Posterior cingulate gyrus (tissue), 11 donors: Measurements from ENCODE around the gene RFX1.

Experiments used
- DNase-seq, 10 donors: peaks; one replicate each; pipeline versions ENCODE4 v3.0.0 to v3.0.0-alpha.2; 2020 to 2021; ENCODE audit warnings: mixed read lengths in 3 of 10
- intact Hi-C: fragments of 100-400 bp; cut with DNase I; formaldehyde crosslinking; loops from one replicate; pipeline ENCODE4 v1.15.1; 2023

The RFX1 gene

DNA sequence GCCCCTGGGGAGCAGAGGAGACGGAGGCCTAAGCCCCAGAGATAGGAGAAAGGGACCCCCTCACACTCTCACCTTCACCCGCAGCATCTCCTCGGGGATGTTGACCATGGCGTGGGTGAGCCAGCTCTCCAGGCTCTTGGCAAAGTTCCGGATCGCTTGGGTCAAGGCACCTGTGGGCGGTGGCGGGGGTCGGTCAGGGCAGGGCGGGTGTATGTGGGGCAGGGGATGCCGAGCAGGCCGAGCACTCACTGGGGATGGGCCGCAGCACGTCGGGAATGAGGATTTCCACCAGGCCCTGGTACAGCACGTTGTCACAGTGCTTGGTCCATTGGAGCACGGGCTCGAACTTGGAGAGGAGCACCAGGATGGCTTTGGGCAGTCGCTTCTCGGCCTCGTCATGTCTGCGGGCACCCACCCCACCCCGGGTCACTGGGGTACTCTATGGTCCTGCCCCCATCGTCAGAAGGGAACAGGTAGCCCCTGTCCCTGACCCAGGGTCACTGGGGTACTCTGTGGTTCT lies 40.7 kb downstream of the RFX1 start:
- intact Hi-C loops: no loop called here
- no peak for DNase-seq

GRCh38 chr19:13964776-13965175 lies 41.3 kb downstream of the RFX1 start:
- DNase-seq: no peak
- intact Hi-C loops: no loop called here

DNA sequence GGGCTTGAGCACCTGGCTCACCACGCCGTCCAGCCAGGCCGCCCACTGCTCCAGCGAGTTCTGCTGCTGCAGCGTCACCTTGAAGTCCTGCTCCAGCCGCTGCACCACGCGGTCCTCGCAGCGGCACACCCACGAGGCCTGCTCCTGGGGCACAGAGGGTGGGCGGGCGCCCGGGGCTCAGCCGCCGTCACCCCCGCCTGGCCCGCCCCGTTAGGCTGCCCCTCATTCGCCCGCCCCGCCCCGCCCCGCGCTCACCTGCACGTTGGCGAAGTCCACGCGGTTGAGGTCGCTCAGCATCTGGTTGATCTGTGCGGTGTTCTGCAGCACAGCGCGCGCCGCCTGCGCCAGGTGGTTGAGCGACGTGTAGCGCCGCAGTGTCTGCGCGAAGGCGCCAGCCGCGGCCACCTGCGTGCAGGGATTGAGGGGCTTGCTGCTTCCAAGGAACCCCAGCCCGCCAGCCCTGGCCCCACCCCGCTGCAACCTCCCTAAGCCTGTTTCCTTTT lies 42.5 kb downstream of the RFX1 start:
- no peak for DNase-seq

GRCh38 chr19:13962699-13963602 lies 43.2 kb downstream of the RFX1 start:
- no peak for DNase-seq

More for the DNA sequence above, 42.5 kb downstream of the RFX1 start:
- intact Hi-C loops: no loop called here

GRCh38 chr19:13961826-13962698 lies 44.1 kb downstream of the RFX1 start:
- DNase-seq: no peak
- intact Hi-C loops: no loop called here

More at GRCh38 chr19:13962699-13963602, 43.2 kb downstream of the RFX1 start:
- intact Hi-C loops: no loop called here

DNA sequence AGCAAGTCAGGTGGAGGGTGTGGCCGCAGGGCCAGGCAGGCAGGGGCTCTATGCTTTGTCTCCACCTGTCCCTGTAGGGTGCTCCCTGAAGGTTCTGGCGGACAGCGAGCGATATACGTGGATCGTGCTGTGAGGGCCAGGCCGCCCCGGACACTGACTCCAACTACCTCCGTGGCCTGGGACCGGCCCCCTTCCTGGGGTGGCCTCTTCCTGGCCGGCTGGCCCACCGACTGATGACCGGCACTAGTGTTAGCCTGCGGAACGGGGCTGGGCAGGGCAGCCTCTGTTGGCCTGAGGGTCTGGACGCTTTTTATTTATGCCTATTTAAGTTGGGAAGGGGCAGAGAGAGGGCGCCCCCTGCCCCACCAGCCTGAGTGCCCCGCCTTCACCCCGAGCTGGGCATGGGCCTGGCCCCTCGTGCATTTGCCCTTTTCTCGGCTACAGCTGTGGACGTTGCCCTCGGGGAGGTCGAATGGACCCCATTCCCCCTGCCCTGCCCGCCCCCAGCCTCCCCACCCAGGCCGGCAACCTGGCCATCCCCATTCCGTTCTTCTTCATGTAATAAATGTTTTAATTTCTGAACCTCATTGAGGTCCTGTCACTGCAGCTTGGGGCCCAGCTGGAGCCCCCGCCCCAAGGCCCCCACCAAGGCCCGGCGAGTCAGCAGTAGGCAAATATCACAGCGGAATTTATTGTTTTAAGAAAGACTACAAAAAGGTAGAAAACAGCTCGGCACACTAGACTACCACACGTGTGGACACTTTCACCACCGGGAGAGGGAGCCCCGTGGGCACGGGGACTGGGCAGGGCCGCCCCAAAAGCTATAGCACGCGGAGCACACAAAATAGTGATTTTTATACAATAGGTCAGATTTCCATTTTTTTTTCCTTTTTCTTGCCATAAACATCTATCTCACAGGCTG lies 45.0 kb downstream of the RFX1 start:
- no peak for DNase-seq
- intact Hi-C loops: no loop called here

GRCh38 chr19:13959962-13960862 lies 45.9 kb downstream of the RFX1 start:
- intact Hi-C loops: loop anchor here (10.0 kb wide), 1 partner anchor 55 kb away; the partner anchor contains the start of genes BRME1 and CC2D1A
- no peak for DNase-seq

- no peak for DNase-seq
- intact Hi-C loops: loop anchor here (10.0 kb wide), 1 partner anchor 55 kb away; the partner anchor contains the start of genes BRME1 and CC2D1A
These were observed 46.8 kb downstream of the RFX1 start for GRCh38 chr19:13959141-13959961.

DNA sequence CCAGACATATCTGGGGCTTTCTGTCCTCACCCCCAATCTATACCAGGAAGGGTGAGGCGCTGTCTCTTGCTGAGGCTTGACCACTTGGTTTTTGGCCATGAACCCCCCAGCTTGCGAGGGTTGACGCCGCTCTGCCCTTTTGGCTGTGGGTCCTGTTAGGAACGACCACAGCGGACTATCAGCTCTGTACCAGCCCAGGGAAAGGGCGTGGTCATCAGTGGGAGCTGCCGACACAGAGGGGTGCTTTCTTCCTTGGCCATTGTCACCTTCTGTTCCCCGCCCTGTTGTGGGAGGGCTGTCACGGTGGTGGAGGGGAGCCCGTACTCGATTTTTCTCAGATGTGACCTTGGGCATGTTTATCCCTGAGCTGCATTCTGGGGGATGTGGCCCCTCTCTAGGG lies 48.1 kb downstream of the RFX1 start:
- intact Hi-C loops: loop anchor here (10.0 kb wide), 1 partner anchor 53 kb away; the partner anchor contains the start of genes BRME1 and CC2D1A
- no peak for DNase-seq

DNA sequence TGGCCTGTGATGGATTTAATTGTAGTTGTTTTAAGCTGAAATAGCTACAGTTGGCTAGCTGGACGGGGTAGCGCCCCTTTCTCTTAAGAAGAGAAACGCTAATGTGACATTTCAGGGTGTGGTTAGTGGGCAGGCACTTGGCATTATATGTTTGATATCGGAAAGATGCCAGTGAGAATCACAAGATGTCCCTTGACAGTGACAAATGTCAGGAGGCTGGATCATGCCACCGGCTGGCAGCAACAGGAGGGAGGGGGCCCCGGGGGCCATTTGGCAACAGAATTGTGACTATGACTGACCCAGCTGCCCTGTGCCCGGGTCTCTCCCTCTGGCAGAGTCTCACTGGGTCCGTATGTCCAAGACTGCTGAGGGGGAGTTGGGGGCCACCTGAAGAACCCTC lies 49.1 kb downstream of the RFX1 start:
- intact Hi-C loops: loop anchor here (10.0 kb wide), 1 partner anchor 52 kb away; the partner anchor contains the start of genes BRME1 and CC2D1A
- DNase-seq: no peak

- no peak for DNase-seq
- intact Hi-C loops: loop anchor here (10.0 kb wide), 1 partner anchor 52 kb away; the partner anchor contains the start of genes BRME1 and CC2D1A
These were observed 49.8 kb downstream of the RFX1 start for GRCh38 chr19:13956365-13956744.

DNA sequence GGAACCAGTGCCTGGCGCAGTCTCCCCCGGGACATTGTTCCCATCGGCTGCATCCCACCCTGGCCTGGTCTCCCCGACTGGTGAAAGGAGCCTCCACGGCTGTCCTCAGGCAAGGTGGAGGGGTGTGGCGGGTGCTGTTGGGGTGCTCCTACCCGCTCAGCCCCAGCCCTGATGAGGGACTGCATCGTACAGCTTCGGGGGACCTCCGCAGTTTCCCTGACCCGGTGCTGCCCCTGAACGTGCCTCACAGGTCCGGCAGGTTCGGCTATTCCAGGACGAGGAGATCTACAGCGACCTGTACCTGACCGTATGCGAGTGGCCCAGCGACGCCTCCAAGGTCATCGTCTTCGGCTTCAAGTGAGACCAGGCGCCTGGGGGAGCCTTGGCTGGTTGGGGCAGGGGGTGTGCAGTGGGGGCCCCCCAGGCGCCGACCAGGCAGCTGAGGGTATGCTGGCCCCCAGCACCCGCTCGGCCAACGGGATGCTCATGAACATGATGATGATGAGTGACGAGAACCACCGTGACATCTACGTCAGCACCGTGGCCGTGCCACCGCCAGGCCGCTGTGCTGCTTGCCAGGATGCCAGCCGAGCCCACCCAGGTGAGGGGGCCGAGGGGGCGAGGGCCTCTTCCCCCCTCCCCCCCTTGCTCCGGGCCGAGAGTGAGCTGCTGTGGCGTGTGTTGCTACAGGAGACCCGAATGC lies 50.3 kb downstream of the RFX1 start:
- intact Hi-C loops: loop anchor here (10.0 kb wide), 1 partner anchor 51 kb away; the partner anchor contains the start of genes BRME1 and CC2D1A

GRCh38 chr19:13954185-13954584 lies 51.9 kb downstream of the RFX1 start:
- DNase-seq: no peak
- intact Hi-C loops: loop anchor here (5.0 to 10.0 kb wide), 2 partner anchors 48 to 49 kb away; partner anchors contain the start of genes BRME1 and CC2D1A

More for the DNA sequence above, 50.3 kb downstream of the RFX1 start:
- DNase-seq: no peak

DNA sequence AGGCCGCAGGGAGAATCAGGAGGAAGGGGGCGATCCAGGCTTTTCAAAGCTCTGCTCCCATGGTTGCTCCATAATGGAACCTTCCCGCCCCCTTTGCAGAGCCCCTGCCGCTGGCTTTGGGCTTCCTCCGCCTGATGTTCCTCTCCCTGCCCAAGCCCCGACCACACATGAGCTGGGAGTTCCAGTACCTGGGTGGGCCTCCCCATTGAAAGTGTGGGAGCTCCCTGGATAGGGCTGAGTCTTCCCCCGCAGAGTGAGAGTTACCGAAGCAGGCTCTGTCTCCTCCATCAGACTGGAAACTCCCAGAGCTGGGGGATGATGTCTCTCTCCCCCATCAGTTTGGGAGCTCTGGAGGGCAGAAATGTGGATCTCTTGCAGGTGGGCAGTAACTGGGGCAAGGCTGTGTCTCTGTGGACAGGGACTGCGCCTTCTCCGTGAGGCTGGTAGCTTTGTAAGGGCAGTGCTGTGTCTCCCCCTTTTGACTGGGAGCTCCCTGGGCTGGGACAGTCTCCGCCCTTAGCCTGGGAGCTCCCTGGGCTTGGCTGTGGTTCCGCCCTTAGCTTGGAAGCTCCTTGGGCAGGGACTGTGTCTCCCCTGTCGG lies 53.1 kb downstream of the RFX1 start:
- no peak for DNase-seq
- intact Hi-C loops: loop anchor here (5.0 to 10.0 kb wide), 2 partner anchors 48 to 49 kb away; partner anchors contain the start of genes BRME1 and CC2D1A

DNA sequence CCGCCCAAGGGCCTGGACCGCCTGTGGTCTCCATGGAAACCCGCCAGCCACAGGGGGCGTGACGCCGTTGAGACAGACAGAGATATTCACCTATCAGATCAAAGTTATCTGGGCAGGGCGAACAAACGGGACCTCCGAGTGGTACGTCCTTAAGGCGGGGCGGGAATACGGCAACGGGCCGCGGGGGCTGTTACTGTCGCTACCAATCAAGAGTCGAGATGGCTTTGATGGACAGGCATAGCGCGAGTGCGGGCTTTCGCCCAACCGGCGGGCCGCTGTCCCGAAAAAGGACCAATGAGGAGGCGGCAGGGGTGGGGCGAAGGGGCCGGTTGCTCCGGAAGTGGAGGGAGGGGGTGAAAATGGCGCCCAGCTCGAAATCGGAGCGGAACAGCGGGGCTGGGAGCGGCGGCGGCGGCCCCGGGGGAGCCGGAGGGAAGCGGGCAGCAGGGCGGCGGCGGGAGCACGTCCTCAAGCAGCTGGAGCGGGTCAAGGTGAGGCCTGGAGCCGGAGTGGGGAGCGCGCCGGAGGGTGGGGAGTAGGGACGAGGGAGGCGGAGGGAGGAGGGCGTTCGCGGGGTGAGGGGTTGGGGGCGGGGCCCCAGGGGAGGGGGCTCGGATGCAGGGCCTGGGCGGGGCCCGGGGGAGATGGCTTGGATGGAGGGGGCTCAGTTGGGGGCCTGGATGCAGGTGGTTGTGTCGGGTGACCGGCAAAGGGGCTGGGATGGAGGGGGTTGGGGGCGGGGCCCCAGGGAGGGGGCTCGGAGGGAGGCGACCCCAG lies 53.8 kb downstream of the RFX1 start, which contains the start of gene DCAF15:
Gene DCAF15 (plus strand): TSS at position 356 of the 777 bp plus-strand sequence. CDS start 4 bp downstream, at position 360.
- intact Hi-C loops: loop anchor here (5.0 to 10.0 kb wide), 2 partner anchors 48 to 50 kb away; partner anchors contain the start of genes BRME1 and CC2D1A

More for the DNA sequence above, 53.8 kb downstream of the RFX1 start, which contains the start of gene DCAF15:
- DNase-seq: peak; percentile 99 to 100 (median 100)
